H7 (cell line): ENCODE data around the gene FMN2. TPM values are rescaled to one million over a fixed set of nuclear protein-coding genes. Genes with fewer than 3 reads are reported as not detected.
A peak's percentile ranks its signal among the peaks of the same experiment; 100 is the strongest.

Experiments
- DNase-seq: peaks from one replicate; pipeline ENCODE4 v3.0.0; 2012
- H3K27me3 ChIP-seq: 2 replicates; pipeline ENCODE4 v1.6.0; 2011; ENCODE audit warnings: mild to moderate bottlenecking, low read length; ENCODE audit not compliant: control insufficient read depth, insufficient read depth
- H3K36me3 ChIP-seq: replicated peaks from 2 replicates; pipeline ENCODE4 v1.5.1; 2011; ENCODE audit warnings: low read length; ENCODE audit not compliant: control insufficient read depth, insufficient read depth
- H3K4me3 ChIP-seq: 2 replicates; pipeline ENCODE4 v1.5.1; 2011; ENCODE audit warnings: low read depth, mild to moderate bottlenecking, control low read depth, low read length, moderate library complexity; ENCODE audit not compliant: insufficient read depth
- total RNA-seq: library from RNA; depleted of rRNA; stranded (reverse); fragments of >200 nt; shearing (Covaris generic); gene quantifications from 2 replicates; pipeline ENCODE4 v1.2.3, GENCODE V29; 2014

Gene FMN2
- total RNA-seq, 1 experiment from 2014 or later = 0.83 TPM

DNA sequence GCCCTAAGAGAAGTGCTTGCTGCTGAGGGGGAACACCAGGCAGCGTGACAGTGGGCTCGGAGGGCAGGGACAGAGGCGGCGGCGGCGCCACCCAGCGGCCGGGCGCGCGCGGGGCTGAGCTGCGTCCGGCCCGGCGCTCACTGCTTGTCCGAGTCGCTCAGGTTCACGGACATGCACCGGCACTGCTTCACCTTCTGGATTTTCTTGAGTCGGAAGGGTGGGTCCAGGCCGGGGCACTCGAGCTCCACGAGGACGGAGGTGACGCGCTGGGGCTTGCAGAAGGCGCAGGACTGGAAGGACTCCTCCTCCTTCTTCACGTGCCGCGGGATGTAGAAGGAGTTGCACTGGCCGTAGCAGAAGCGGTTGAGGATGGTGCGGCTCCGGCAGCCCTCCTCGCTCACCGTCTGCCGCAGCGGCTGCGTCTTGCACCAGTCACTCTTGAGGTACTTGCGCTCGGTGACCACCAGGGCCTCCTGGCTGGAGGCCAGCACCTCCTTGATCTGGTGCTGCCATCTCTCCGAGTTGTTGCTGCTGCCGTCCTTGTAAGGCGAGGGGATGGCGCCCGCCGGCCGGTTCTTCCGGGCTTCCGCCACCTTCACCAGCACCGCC is 401.3 kb downstream of the FMN2 start:
- Histone ChIP-seq H3K36me3 (no peaks in the 10 kb centered on the region), H3K27me3 (peaks cover 18% of the 10 kb centered on the region), H3K4me3 (peak overlapping the region; percentile 38)
- DNase-seq = peak; percentile 89

DNA sequence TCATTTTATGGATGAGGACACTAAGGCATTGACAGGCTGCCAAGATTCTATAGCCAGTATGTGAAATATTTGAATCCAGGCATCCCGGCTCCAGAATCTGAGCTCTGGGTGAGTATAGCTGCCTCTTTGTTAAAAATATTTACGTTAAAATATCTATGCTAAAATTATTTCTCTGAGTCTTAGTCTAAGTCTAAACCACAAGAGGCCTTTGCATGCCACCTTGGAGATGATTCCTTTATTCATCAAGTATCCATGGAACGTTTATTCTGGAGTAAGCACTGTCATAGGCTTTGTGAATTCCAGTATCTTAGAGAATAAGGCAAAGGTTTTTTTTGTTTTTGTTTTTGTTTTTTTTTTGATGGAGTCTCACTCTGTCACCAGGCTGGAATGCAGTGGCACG is 403.9 kb downstream of the FMN2 start:
- Histone ChIP-seq H3K27me3 (peaks cover 18% of the 10 kb centered on the region), H3K36me3 (no peaks in the 10 kb centered on the region), H3K4me3 (no peak overlapping the region)
- DNase-seq = no peak

DNA sequence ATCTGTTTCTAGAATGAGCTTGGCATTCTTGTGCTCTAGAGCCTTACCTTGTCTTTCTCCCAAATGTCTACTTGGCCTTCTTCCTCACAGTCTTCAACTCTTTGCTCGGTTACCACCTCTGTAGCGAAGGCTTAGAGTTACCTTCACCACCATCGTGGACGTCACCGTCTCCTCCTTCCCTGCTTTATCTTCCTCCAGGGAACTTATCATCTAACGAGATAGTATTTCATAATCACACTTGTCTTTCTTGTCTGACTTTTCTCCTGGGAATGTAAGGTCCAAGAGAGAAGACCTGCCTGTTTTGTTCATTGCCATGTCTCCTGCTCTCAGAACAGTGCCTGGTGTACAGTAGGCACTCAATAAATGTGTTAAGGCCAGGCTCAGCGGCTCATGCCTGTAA is 404.7 kb downstream of the FMN2 start:
- Histone ChIP-seq H3K4me3 (no peak overlapping the region), H3K36me3 (no peaks in the 10 kb centered on the region), H3K27me3 (peaks cover 14% of the 10 kb centered on the region)
- no peak for DNase-seq

DNA sequence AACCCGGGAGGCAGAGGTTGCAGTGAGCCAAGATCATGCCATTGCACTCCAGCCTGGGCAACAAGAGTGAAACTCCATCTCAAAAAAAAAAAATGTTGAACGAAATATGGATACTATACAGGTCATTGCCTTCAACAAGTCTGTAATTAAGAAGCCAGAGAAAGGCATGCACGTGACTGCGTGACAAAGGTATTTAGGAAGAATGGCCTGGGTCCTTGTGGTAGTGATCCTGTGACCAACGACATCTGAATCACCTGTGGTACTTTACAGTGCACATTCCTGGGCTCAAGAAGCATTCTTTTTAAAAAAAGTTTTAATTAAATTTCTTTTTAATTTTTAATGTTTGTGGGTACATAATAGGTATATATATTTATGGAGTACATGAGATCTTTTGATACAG is 405.3 kb downstream of the FMN2 start:
- H3K4me3 ChIP-seq = no peak overlapping the region
- DNase-seq = no peak
- peaks cover 14% of the 10 kb centered on the region for H3K27me3 ChIP-seq
- no peaks in the 10 kb centered on the region for H3K36me3 ChIP-seq

DNA sequence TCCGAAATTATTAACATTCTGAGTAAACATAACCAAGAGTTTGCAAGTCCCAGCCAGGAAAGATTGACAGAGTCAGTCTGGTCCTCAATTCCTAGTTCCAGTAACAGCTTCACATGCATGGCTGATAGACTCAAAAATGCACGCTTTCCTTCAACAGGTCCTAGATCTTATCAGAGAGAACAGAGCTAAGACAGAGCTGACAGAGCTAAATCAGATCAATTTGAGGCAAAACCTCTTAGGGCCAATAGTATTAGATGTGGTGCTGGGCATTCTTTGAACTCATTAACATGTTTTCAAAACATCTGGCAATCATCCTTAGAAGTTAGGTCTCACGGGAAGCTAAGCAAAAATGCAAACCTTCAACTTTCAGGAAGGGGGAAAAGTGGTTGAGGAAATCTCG is 406.2 kb downstream of the FMN2 start:
- H3K36me3 ChIP-seq = no peaks in the 10 kb centered on the region
- H3K4me3 ChIP-seq = no peak overlapping the region
- no peak for DNase-seq
- peaks cover 7% of the 10 kb centered on the region for H3K27me3 ChIP-seq

DNA sequence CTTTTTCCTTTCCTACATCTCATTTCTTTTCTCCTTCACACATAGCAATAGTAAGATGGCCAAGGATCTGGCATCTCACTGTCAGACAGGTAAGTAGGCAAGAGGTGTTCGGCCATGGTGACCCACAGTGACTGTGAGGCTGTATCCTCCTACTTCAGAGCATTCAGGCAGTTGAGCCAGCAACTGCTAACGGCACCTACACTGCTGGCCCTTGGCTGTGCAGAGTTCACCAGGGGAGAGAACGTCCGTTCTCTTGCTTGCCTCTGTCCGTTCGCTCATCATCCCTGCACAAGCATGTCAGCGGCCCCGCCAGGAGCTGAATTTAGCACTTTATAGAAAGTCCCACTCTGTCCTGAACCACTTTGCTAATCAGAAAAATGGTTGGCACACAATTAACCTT is 406.7 kb downstream of the FMN2 start:
- H3K4me3 ChIP-seq = no peak overlapping the region
- H3K27me3 ChIP-seq = peaks cover 5% of the 10 kb centered on the region
- DNase-seq = no peak
- H3K36me3 ChIP-seq = no peaks in the 10 kb centered on the region

DNA sequence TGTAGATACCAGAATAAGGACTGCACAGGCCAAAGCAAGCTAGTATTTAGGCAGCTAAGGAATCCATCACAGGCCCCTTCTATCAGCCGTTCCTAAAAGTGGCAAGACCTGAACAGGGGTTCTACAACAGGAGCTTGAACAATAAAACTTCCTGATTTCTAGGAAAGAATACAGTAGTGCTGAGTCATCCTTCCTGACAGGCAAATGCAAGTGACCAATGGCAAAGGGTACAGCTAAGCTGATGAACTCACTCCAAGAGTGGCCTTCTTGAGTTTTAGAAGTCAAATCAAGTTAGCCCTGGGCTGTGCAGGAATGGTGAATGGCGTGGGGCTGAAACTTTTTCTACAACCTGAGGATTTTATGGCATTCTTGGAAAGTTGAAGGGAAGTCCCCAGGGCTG is 407.3 kb downstream of the FMN2 start:
- no peak overlapping the region for H3K4me3 ChIP-seq
- H3K27me3 ChIP-seq = peaks cover 1% of the 10 kb centered on the region; the same call in 1 of the 2 replicates
- no peaks in the 10 kb centered on the region for H3K36me3 ChIP-seq
- no peak for DNase-seq

DNA sequence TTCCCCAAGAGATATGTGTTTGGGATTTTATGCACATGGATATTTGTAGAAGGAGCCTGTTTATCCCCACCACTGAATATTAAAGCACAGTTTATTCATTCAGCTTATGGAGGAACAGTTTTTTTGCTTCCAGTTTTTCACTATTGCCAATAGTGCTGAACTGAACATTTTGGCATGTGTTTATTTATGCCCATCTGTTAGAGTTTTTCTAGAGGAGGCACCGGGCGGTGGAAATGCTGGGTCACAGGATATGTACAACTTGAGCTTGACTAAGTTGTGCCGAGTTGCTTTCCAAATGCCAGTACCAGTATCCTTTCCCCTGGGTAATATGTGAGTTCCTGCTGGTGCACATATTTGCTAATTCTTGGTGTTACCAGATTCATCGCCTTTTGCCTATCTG is 409.0 kb downstream of the FMN2 start:
- no peaks in the 10 kb centered on the region for H3K27me3 ChIP-seq
- H3K36me3 ChIP-seq = no peaks in the 10 kb centered on the region
- no peak overlapping the region for H3K4me3 ChIP-seq
- DNase-seq = no peak

DNA sequence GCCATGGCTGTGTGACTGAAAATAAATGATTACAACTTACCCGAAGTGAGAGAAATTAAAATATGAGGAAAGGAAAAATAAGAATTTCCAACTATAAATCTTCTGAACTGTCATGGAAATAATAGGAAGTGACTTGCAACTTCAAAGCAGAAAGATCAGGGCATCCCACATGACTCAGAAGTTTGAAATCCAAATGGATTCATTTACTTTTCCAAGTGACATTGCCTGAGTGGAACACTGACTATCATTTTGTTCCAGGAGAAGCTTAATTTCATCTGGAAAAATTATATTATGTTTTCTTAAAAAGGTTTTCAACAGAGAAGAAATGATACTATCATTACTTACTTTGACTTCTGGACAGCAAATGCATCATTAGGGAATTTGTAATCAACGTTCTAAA is 409.4 kb downstream of the FMN2 start:
- Histone ChIP-seq H3K36me3 (no peaks in the 10 kb centered on the region), H3K4me3 (no peak overlapping the region), H3K27me3 (no peaks in the 10 kb centered on the region)
- DNase-seq = no peak

DNA sequence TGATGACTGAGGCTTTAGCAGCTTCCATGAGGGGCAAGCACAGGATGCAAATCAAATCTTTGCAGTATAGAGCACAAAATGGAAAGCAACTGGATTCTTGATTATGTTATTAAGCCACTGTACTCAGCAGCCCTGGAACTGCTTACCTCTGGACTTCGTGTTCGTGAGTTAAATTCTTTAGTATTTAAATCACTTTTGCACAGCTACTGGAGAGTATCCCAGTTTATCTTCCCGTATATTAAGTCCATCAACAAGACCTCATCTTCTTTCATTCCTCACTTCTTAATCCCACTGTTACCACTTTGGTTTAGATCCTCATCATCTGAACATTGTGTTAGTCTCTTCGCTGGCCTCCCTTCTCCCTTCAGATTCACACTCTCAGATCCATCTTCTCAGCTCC is 411.4 kb downstream of the FMN2 start:
- no peak for DNase-seq
- no peaks in the 10 kb centered on the region for H3K36me3 ChIP-seq
- no peaks in the 10 kb centered on the region for H3K27me3 ChIP-seq
- H3K4me3 ChIP-seq = no peak overlapping the region

DNA sequence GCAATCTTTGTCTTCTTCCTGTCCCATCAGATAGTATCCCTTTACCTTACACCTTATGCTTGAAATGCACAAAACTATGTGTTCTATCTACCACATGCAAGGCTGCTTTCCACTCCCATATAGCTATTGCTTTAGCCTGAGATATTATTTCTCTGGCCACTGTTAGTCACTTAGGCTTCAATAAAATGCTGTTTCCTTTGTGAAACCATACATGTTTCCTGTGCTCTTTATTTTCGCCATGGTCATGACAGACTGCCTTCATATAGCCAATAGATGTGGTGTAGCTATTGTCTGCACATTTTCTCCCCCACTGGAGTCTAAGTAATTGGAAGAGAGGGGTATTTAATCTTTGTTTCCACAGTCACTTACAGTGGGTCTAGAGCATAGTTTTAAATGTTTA is 411.9 kb downstream of the FMN2 start:
- no peaks in the 10 kb centered on the region for H3K36me3 ChIP-seq
- no peaks in the 10 kb centered on the region for H3K27me3 ChIP-seq
- no peak overlapping the region for H3K4me3 ChIP-seq
- no peak for DNase-seq

DNA sequence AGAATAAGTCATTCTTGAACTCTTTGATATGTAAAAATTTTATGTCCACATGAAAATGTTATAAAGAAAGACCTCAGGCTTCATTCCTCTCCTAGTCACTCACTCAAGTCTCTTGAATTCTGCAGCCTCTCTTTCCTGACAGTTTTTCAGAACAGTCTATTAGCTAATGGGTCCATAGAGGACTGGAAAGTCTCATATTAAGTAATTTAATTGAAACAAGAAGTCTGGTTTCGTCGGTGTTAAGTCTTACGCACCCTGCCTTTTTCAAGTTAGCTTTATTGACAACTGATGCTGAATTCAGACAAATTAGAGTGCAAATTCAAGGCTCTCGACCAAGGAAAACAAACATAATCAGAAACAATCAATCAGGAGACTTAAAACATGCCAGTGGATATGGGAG is 414.5 kb downstream of the FMN2 start:
- H3K4me3 ChIP-seq = no peak overlapping the region
- H3K36me3 ChIP-seq = no peaks in the 10 kb centered on the region
- no peak for DNase-seq
- no peaks in the 10 kb centered on the region for H3K27me3 ChIP-seq

DNA sequence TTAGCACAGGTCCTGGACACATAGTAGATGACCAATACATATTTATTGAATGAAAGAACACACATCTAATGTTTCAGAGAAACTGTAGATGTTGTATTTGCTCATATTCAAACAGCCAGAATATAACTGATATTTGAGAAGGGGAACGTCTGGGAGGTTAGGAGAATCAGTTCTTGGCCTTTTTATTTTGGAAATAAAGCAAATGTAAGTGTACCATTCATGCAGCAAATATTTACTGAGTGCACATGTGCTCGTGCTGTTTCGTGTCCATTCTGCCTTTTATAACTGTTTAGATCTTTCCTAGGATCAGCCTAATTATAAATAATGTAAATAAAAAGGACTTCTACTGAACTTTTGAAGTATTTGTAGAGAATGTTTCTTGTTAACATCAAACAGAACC is 416.5 kb downstream of the FMN2 start:
- no peak overlapping the region for H3K4me3 ChIP-seq
- H3K36me3 ChIP-seq = no peaks in the 10 kb centered on the region
- no peak for DNase-seq
- H3K27me3 ChIP-seq = no peaks in the 10 kb centered on the region

DNA sequence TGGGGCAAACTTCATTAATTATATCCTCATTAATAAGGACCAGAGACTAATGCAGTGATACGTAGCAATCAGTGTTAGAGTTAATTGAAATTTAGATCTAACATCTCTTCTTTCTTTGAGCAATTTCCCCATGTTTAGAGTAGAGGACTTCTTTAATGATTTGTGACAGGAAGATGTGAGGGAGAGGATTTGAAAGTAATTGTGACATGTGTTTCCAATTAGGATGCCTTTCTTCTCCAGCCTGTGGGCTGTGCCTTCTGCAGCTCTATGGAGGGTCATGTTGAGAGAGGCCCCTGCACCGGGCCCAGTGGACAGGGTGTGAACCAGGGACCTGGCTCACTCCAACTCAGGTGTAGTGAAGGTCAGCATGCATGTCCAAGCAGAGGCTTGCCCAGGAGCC is 417.3 kb downstream of the FMN2 start:
- no peaks in the 10 kb centered on the region for H3K27me3 ChIP-seq
- H3K4me3 ChIP-seq = no peak overlapping the region
- no peaks in the 10 kb centered on the region for H3K36me3 ChIP-seq
- no peak for DNase-seq

DNA sequence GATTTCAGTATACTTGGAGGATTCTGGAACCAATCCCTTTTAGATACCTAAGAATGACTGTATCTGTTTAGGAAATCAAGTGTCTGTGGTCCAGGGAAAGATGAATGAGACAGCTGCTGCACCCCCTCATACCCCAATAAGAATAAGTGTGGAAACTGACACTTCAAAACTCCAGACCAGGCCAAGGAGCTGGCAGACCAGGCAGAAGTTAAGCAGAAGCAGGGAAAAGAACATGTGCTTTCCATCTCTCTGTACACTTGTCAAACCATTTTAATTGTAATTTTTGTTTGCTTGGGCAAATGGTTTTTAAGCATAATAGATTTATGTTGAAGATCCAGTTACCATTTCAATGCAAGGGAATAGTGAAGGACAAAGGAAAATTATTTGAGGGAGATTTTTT is 420.1 kb downstream of the FMN2 start:
- no peaks in the 10 kb centered on the region for H3K36me3 ChIP-seq
- no peak for DNase-seq
- H3K27me3 ChIP-seq = no peaks in the 10 kb centered on the region
- no peak overlapping the region for H3K4me3 ChIP-seq

DNA sequence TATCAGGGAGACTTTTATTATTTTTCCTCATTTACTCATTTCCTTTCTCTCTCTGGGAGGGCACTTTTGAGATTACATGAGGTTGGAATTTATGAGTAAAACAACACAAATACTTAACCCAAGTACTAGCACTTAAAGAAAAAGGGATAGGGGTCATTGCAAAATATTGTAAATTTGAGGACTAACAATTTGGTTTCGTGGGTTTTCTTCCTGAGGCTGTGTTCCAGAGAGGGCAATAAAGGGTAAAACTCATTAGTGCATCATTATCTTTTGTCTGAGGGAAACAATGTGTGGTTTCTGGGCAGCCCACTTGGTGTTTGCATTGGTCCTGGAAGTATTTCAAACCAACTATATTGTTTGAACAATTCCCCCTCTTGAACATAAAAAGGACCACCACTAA is 423.8 kb downstream of the FMN2 start:
- no peak for DNase-seq
- H3K36me3 ChIP-seq = no peaks in the 10 kb centered on the region
- no peaks in the 10 kb centered on the region for H3K27me3 ChIP-seq
- H3K4me3 ChIP-seq = no peak overlapping the region
